AG20443 (cell line): ENCODE data around the gene SEMA5A.

Experiments used
- DNase-seq: peaks from one replicate; pipeline ENCODE4 v3.0.0; 2012; ENCODE audit warnings: low spot score, mixed read lengths

The SEMA5A gene

GRCh38 chr5:9057406-9058000 lies 488.4 kb downstream of the SEMA5A start:
- no peak for DNase-seq

GRCh38 chr5:9056046-9056445 lies 489.8 kb downstream of the SEMA5A start:
- no peak for DNase-seq

DNA sequence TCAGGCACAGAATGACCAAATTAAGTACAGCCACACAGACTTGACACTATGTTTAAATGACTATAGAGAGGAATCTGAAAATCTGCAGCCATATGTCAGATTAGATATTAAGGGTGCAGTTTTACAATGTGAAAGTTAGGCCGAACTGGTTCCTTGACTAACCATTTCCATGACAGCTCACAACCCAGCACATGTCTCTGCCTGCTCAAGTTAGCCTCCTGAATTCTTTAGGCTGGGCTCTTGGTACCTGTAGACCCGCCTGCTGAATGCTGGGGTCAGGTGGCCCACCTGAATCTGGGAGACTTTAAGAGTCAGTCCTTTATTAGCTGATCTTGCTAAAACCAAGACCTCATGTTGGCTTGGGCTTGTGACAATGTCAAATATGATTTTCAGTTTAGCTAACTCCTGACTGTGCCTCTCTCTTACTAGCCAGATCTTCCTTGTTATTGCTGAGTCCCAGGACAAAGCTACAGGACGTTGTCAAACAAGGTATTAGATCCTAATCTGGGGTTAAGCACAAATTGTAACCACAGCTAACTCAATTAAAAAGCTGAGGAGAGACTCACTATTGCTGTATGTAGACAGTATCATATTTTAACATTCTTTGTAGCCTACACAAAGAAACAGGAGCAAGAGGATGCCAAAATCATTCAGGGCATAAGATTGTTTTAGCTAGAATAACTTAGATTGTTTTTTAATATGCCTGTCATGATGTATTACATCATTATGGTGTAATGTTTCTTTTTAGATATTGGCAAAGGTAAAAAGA lies 490.9 kb downstream of the SEMA5A start:
- no peak for DNase-seq

DNA sequence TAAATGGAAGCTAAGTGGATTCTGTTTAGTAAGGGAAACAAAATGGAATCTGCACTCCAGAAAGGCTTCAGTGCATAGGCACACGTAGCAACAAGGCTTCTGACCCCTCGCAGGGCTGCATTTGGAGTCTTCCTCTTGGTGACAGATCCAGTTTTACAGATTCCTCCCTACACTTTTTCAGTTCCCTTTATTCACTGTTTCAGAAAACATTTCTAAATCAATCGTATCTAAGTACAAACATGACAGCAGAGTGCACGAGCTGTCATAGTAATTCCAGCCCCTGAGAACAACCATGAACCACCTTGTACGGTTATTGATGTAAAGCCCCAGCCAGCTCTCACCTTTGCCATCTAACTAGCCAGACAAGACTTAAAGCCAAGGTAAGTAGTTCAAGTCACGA lies 491.6 kb downstream of the SEMA5A start:
- no peak for DNase-seq

DNA sequence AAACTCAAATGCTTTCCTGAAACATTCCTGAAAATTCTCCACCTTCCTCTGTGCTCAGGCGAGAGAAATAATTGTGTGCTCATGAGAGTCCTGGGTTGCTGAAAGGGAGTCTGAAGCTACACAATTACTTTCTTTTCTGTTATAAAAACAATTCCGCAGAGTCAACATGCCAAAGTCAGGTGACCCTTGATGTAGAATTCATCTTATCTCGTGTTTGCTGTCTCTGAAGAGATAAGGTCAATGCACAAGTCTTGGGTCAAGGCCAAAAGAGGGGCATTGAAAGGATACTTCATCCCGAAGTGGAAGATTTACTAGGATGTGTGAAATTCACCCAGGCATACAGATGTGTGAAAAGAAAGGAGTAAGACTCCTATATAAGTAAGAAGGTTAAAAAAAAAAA lies 493.5 kb downstream of the SEMA5A start:
- DNase-seq = no peak

GRCh38 chr5:9051779-9052178 lies 494.1 kb downstream of the SEMA5A start:
- no peak for DNase-seq

DNA sequence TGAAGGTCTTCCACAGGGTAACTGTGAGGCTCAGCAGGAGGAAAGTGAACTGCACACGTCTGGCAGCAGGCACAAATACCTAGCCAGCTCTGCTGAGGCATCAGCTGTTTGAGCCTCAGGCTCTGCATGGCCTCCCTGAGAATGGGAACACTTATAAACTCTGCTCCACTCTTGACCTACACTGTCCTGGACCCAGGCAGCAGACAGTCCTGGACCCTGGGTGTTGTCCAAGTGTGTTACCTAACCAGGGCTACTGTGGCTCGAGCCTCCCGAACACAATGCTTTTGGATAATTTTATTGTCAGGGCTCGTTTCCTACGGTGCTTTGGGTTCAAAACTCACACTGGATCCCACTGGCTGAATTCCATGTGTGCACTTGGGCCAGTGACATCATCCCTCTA lies 497.9 kb downstream of the SEMA5A start:
- no peak for DNase-seq

DNA sequence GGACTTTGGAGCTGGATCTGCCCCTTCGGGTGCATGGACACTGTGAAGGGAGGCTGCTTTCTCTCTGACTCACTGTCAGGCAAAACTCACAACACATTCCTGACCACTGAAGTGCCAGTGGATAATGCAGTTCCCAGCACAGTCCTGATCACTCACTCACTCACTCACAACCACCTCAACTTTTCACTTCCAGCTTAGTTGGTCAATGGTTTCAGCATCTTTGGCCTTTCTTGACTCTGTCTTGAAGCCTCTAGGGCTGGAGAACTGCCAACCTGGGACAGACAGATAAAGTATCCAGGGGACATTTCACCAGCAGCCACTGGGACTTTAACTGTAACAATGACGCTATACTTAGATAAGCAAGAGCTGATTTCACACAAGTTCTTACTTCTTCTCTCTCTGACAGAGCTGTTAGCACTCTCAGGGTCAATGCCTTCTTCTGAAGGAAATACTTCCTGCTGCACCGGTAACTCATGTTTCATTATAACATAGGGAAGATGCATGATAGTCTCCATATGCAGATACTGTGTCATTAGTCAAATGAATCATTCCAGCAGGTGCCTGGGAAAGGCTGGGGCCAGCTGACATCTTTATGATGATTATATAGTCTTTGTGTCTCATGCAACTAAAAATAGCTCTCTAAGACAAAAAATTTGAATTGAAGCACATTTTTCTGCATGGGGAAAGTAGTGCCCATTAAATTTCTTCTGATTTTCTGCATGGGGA lies 499.0 kb downstream of the SEMA5A start:
- peak; percentile 89 for DNase-seq

GRCh38 chr5:9045946-9046345 lies 499.9 kb downstream of the SEMA5A start:
- DNase-seq = no peak

GRCh38 chr5:9042241-9042640 lies 503.6 kb downstream of the SEMA5A start:
- no peak for DNase-seq

GRCh38 chr5:9040475-9040874 lies 505.4 kb downstream of the SEMA5A start:
- no peak for DNase-seq

GRCh38 chr5:9037048-9037447 lies 508.8 kb downstream of the SEMA5A start:
- DNase-seq = no peak

GRCh38 chr5:9035346-9035745 lies 510.5 kb downstream of the SEMA5A start:
- DNase-seq = no peak

- no peak for DNase-seq
These were observed 511.2 kb downstream of the SEMA5A start for GRCh38 chr5:9034649-9035048.

- no peak for DNase-seq
These were observed 512.4 kb downstream of the SEMA5A start for GRCh38 chr5:9033524-9033923.

DNA sequence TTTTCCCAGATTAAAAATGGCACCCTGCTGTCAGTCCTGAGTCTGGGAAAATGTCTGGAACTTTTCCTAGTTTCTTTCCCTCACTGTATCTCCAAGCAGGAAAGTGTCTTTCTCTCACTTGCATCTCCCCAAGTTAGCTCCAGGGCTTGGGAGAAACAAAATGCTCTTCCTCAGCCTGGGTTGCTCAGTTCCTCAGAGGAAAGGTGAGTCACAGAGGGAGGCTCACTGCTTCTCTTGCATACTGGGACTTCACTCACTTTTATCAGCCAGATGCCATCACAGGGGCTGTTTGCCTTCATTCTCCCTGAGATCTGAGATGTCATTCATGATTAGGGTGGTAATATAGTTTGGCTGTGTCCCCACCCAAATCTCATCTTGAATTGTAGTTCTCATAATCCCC lies 519.9 kb downstream of the SEMA5A start:
- no peak for DNase-seq

DNA sequence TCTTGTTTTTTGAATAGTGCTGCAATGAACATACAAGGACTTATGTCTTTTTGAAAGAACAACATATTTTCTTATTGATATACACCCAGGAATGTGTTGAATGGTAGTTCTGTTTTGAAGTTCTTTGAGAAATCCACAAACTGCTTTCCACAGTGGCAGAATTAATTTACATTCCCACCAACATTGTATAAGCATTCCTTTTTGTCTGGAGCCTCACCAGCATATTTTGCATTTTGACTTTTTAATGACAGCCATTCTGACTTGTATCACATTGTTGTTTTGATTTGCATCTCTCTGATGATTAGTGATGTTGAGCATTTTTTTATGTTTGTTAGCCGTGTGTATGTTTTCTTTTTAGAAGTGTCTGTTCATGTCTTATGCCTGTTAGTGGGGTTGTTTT lies 524.9 kb downstream of the SEMA5A start:
- no peak for DNase-seq

GRCh38 chr5:9015937-9016270 lies 530.0 kb downstream of the SEMA5A start:
- no peak for DNase-seq

GRCh38 chr5:9015260-9015936 lies 530.5 kb downstream of the SEMA5A start:
- DNase-seq = peak; percentile 36

GRCh38 chr5:9013147-9013546 lies 532.7 kb downstream of the SEMA5A start:
- no peak for DNase-seq

- DNase-seq = no peak
These were observed 535.8 kb downstream of the SEMA5A start for GRCh38 chr5:9009931-9010651.

- DNase-seq = no peak
These were observed 548.3 kb downstream of the SEMA5A start for GRCh38 chr5:8997542-8998070.
